Activated CD8-positive, alpha-beta T cell treated with anti-CD3 and anti-CD28 coated beads for 36 hours (primary cell): Measurements from ENCODE around the gene UNC13C. TPM values are rescaled to one million over a fixed set of nuclear protein-coding genes. Genes with fewer than 3 reads are reported as not detected.

Source experiments
- ATAC-seq: fragments of 200-7000 bp; cut with Tn5 transposase; one replicate; pipeline ENCODE4 v1.10.0; 2021; ENCODE audit warnings: mild to moderate bottlenecking, moderate library complexity
- CTCF ChIA-PET: fragments of 350-600 bp; sonication (Branson Sonifier 250); formaldehyde crosslinking; loops from one replicate; lab custom pipeline; 2021; ENCODE audit warnings: antibody characterized with exemption; lab: Charles Lee
- POLR2A ChIA-PET: fragments of 350-600 bp; sonication (Branson Sonifier 250); formaldehyde crosslinking; loops from one replicate; lab custom pipeline; 2021; ENCODE audit warnings: antibody characterized with exemption; lab: Charles Lee
- DNase-seq: peaks from one replicate; pipeline ENCODE4 v3.0.0-alpha.2; 2020
- H3K27ac Mint-ChIP-seq: one replicate; pipeline ENCODE4 v1.8.0; 2021; ENCODE audit warnings: mild to moderate bottlenecking, mixed read lengths
- H3K27me3 Mint-ChIP-seq: one replicate; pipeline ENCODE4 v1.8.0; 2021; ENCODE audit warnings: mixed read lengths
- H3K36me3 Mint-ChIP-seq: one replicate; pipeline ENCODE4 v1.8.0; 2021; ENCODE audit warnings: low read depth, mixed read lengths
- H3K4me1 Mint-ChIP-seq: one replicate; pipeline ENCODE4 v1.8.0; 2021; ENCODE audit warnings: low read depth, mixed read lengths
- H3K4me3 Mint-ChIP-seq: one replicate; pipeline ENCODE4 v1.8.0; 2021; ENCODE audit warnings: mild to moderate bottlenecking, moderate library complexity, mixed read lengths
- H3K9me3 Mint-ChIP-seq: one replicate; pipeline ENCODE4 v1.8.0; 2021; ENCODE audit warnings: mixed read lengths
- CTCF ChIP-seq: fragments of 200-600 bp; IDR thresholded peaks from one replicate; pipeline ENCODE4 v1.8.0; 2022; ENCODE audit warnings: antibody characterized with exemption, mild to moderate bottlenecking
- intact Hi-C: fragments of 100-400 bp; cut with micrococcal nuclease; formaldehyde crosslinking; loops from one replicate; pipeline ENCODE4 v1.10.0; 2022
- total RNA-seq, 2 experiments: library from RNA; stranded (reverse); gene quantifications; one replicate each; pipeline ENCODE4 v1.2.3, GENCODE V29; 2021

Gene UNC13C
- total RNA-seq, 2 experiments from 2014 or later = not detected

DNA sequence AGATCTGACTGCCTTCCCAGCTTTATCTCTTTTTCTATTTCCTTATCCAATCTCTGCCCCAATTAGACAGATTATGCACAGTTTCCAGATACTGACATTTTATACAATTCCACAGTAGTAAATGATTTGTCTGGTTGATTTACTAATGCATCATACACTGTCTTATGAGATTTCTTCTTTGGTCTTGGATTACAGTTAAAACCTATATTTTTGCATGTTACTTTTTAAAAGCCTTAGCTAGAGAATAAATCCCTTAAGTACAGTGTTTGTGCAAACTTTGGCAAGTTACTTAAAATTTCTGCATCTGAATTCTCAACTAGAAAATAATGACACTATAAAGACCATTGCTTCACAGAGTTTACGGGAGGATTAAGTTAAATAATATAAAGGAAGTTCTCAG is 6.0 kb downstream of the UNC13C start:
- intact Hi-C loops = no loop called here
- ChIA-PET POLR2A (no interaction called here), CTCF (no interaction called here)
- Mint-ChIP-seq H3K9me3 (no peaks in the 10 kb centered on the region), H3K36me3 (no peaks in the 10 kb centered on the region), H3K4me1 (no peaks in the 10 kb centered on the region), H3K27me3 (peaks cover 6% of the 10 kb centered on the region), H3K27ac (no peak overlapping the region), H3K4me3 (no peak overlapping the region)
- no peak for DNase-seq
- no peak for ATAC-seq
- no peak for TF ChIP-seq CTCF

- H3K36me3 Mint-ChIP-seq = no peaks in the 10 kb centered on the region
- no peaks in the 10 kb centered on the region for H3K4me1 Mint-ChIP-seq
- H3K9me3 Mint-ChIP-seq = no peaks in the 10 kb centered on the region
- no peak for DNase-seq
- CTCF ChIA-PET = no interaction called here
- H3K4me3 Mint-ChIP-seq = no peak overlapping the region
- intact Hi-C loops = no loop called here
- H3K27me3 Mint-ChIP-seq = peaks cover 1% of the 10 kb centered on the region
- TF ChIP-seq CTCF = no peak
- H3K27ac Mint-ChIP-seq = no peak overlapping the region
- ATAC-seq = no peak
- POLR2A ChIA-PET = no interaction called here
Measured at GRCh38 chr15:53985562-53985961, 7.3 kb downstream of the UNC13C start.

DNA sequence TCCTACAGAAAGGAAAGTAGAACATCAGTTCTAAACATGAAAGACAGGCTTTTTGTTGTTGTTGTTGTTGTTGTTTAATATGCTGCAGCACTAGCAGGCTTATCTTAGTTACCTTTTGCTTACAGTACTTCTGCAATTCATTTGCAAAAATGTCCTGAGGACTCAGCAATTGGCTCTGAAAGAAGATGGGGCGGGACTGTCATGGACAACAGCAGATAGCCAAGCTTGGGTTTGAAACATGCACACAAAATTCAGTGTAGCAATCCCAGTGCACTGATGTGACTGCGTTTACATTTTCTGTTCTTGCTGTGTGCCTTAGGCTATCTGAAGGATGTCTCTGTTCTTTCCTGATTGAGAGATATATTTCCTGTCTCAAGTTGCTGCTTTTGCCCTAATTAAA is 9.2 kb downstream of the UNC13C start:
- intact Hi-C loops = no loop called here
- no peak for TF ChIP-seq CTCF
- no peak for ATAC-seq
- Mint-ChIP-seq H3K4me1 (no peaks in the 10 kb centered on the region), H3K9me3 (no peaks in the 10 kb centered on the region), H3K36me3 (no peaks in the 10 kb centered on the region), H3K4me3 (no peak overlapping the region), H3K27me3 (no peaks in the 10 kb centered on the region), H3K27ac (no peak overlapping the region)
- POLR2A ChIA-PET = no interaction called here
- no peak for DNase-seq
- CTCF ChIA-PET = no interaction called here

DNA sequence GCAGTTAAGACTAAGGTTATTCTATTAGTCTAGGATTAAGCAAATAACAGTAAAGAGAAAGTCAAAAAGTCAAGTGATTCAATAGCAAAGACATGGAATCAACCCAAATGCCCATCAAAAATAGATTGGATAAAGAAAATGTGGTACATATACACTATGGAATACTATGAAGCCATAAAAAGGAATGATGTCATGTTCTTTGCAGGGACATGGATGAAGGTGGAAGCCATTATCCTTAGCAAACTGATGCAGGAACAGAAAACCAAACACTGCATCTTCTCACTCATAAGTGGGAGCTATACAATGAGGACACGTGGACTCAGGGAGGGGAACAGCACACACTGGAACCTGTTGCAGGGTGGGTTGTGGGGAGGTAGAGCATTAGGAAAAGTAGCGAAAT is 29.0 kb downstream of the UNC13C start:
- CTCF ChIA-PET = interaction anchor here (0.6 kb wide), 1 partner anchor 70 kb away, joined by 3 read pairs; no protein-coding TSS in a partner anchor
- Mint-ChIP-seq H3K9me3 (no peaks in the 10 kb centered on the region), H3K36me3 (no peaks in the 10 kb centered on the region), H3K27ac (no peak overlapping the region), H3K4me3 (no peak overlapping the region), H3K4me1 (no peaks in the 10 kb centered on the region), H3K27me3 (peaks cover 3% of the 10 kb centered on the region)
- POLR2A ChIA-PET = no interaction called here
- intact Hi-C loops = no loop called here
- ATAC-seq (no peak), DNase-seq (no peak)
- no peak for TF ChIP-seq CTCF

DNA sequence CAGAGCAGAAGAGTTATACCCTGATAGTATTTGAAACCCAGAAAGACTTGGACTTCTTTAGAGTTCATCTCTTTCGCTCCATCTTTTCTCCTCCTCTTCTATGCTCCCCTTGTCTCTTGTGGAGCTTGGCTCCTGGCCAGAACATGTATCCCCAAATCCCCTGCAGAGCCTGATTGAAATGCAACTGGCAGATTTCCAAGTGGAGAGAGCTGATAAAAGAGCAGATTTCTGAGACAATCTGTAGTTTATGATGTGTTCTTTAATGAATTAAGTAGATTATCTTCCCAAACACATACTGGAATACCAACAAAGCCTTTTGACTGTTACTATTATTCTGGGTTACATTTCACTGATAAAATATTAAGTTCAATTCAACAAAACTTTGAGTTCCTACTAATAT is 33.4 kb downstream of the UNC13C start:
- Mint-ChIP-seq H3K4me1 (no peaks in the 10 kb centered on the region), H3K4me3 (no peak overlapping the region), H3K27me3 (peaks cover 3% of the 10 kb centered on the region), H3K36me3 (no peaks in the 10 kb centered on the region), H3K27ac (no peak overlapping the region), H3K9me3 (no peaks in the 10 kb centered on the region)
- intact Hi-C loops = no loop called here
- DNase-seq (no peak), ATAC-seq (no peak)
- no peak for TF ChIP-seq CTCF
- ChIA-PET POLR2A (no interaction called here), CTCF (no interaction called here)
